NCI-H2107 (cell line): ENCODE measurements around the gene ULK4.
"Not testable (repeated sequence)": the region's sequence is repeated elsewhere in the genome, so short reads cannot be mapped to it uniquely, and the experiment has no call there.

Source experiments
- DNase-seq: peaks from one replicate; lab custom pipeline; 2025; lab: John Stamatoyannopoulos, UW

ULK4 gene

GRCh38 chr3:41434781-41435180 is 527.1 kb downstream of the ULK4 start:
- no peak for DNase-seq

GRCh38 chr3:41431386-41431785 is 530.5 kb downstream of the ULK4 start:
- DNase-seq, result no peak

GRCh38 chr3:41430886-41431285 is 531.0 kb downstream of the ULK4 start:
- DNase-seq, result no peak

GRCh38 chr3:41430391-41430790 is 531.5 kb downstream of the ULK4 start:
- no peak for DNase-seq

GRCh38 chr3:41426485-41426884 is 535.4 kb downstream of the ULK4 start:
- no peak for DNase-seq

- no peak for DNase-seq
Observed at GRCh38 chr3:41424543-41425300, 537.2 kb downstream of the ULK4 start.

- DNase-seq, result no peak
Observed at GRCh38 chr3:41419809-41420208, 542.1 kb downstream of the ULK4 start.

GRCh38 chr3:41418961-41419691 is 542.8 kb downstream of the ULK4 start:
- DNase-seq, result no peak

GRCh38 chr3:41417574-41417973 is 544.3 kb downstream of the ULK4 start:
- DNase-seq, result no peak

GRCh38 chr3:41411065-41411464 is 550.8 kb downstream of the ULK4 start:
- DNase-seq, result no peak

- DNase-seq, result no peak
Observed at GRCh38 chr3:41405466-41405865, 556.4 kb downstream of the ULK4 start.

- no peak for DNase-seq
Observed at GRCh38 chr3:41404582-41404981, 557.3 kb downstream of the ULK4 start.

- no peak for DNase-seq
Observed at GRCh38 chr3:41394896-41395295, 567.0 kb downstream of the ULK4 start.

- DNase-seq, result not testable (repeated sequence)
Observed at GRCh38 chr3:41370765-41371535, 591.0 kb downstream of the ULK4 start.

- DNase-seq, result no peak
Observed at GRCh38 chr3:41370307-41370706, 591.6 kb downstream of the ULK4 start.

- peak; percentile 3 for DNase-seq
Observed at GRCh38 chr3:41369838-41370237, 592.1 kb downstream of the ULK4 start.

GRCh38 chr3:41365973-41366372 is 595.9 kb downstream of the ULK4 start:
- DNase-seq, result no peak

GRCh38 chr3:41364736-41365135 is 597.2 kb downstream of the ULK4 start:
- DNase-seq, result no peak

GRCh38 chr3:41363830-41364523 is 597.9 kb downstream of the ULK4 start:
- no peak for DNase-seq

GRCh38 chr3:41362638-41363559 is 599.0 kb downstream of the ULK4 start:
- DNase-seq, result no peak

GRCh38 chr3:41357271-41357670 is 604.6 kb downstream of the ULK4 start:
- no peak for DNase-seq
